SHP77 (cell line): ENCODE measurements around the gene CFAP206.
"Not testable (repeated sequence)": the region's sequence is repeated elsewhere in the genome, so short reads cannot be mapped to it uniquely, and the experiment has no call there.

Experiments used
- DNase-seq, 2 experiments: peaks; one replicate each; lab custom pipeline; 2025; lab: John Stamatoyannopoulos, UW

Gene CFAP206

DNA sequence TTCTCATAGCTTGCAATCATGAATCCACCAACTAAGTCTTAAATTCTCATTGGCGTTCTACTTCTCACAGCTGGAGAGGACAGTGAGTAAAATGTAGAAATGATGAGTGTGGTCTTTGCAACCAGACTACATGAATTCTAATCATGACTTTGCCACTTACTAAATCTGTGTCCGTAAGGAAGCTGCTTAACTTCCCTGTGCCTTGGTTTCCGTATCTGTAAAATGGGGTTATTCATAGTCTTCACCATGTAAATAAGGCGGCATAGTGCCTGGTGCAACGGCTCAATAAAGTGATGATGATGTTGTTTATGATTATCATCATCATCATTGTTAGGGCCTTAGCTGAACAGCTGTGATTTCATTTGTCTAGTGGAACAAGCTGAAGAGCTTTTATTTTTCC lies 12.6 kb downstream of the CFAP206 start:
- no peak for DNase-seq

DNA sequence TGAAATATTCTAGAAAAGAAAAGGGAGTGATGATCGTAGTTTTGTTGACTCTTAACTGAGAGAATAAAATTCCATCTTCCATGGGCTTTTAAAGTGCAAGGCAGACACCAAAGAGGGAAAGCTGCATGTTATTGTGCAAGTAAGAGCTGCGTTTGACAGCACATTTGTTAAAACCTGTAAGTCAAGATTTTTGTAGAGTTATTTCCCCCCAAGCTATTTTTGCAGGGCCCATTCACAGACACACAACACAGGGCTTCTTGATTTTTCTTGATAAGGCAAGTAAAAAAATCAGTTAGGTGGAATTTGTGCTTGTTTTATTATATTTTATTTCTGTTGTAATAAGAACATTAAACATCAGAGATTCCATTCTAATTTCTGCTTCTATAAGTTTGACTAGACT lies 13.8 kb downstream of the CFAP206 start:
- DNase-seq: no peak

DNA sequence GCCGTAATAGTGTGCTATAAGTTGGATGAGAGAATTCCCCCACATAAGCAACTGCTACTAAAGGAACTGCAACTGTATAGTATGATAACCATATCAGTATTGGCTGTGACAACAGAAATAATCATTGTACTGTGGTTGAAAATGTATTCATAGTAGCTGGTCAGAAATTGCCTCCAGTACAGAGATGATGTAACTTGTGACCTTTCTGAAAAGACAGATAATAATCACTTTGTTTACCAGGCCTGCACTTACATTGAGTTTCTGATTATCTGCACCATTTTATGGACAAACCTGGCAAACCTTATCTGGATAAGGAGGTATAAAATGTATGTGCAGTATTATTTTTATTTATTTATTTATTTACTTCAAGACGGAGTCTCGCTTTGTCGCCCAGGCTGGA lies 19.0 kb downstream of the CFAP206 start:
- no peak for DNase-seq

DNA sequence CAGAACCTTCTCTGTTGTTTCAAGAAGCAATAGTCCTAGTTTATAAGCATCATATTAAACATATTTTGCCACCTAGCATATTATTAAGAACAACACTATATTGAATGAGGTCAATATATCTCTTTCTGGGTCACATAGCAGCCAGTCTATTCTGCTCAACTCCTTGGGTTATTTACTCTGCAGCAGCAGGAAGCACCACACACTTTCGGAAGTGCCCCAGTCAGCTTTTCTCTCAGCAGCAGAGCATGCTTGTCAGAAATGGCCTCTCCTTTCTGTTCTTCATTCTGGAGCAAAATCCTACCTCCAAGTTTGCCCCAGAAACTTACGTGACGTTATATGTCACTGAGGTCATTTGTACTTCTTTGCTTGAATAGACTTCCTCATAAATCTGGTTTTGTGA lies 22.7 kb downstream of the CFAP206 start:
- no peak for DNase-seq

DNA sequence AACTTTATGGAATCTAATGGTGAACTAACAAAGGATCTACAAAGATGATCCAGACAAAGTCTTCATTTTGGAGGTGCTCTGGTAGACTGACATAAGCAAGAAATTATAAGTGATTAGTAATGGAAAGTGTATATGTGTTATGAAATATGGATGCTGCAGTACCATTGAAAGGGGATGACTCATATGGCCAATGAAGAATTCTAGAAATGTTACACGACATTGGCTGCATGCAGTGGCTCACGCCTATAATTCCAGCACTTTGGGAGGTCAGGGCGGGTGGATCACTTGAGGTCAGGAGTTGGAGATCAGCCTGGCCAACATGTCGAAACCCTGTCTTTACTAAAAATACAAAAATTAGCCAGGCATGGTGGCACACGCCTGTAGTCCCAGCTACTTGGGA lies 23.5 kb downstream of the CFAP206 start:
- DNase-seq: no peak

DNA sequence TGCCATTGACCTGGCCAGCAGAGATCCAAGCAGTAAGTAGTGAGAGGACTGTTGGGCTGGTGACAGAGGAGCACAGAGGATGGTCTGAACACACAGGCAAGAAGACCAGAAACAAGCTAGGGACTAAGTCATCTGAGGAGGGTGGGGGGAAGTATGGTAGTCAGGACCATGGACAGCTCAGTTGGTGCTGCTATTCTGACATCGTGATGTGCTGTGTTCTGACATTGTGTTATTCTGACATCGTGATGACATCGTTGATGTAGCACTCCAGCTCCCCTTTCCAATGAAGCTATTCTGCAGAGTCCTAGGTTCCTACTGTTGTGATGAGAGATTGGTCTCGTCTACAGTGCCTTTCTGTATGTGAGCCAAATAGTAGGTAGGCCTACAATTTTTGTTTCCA lies 28.7 kb downstream of the CFAP206 start:
- DNase-seq: no peak

DNA sequence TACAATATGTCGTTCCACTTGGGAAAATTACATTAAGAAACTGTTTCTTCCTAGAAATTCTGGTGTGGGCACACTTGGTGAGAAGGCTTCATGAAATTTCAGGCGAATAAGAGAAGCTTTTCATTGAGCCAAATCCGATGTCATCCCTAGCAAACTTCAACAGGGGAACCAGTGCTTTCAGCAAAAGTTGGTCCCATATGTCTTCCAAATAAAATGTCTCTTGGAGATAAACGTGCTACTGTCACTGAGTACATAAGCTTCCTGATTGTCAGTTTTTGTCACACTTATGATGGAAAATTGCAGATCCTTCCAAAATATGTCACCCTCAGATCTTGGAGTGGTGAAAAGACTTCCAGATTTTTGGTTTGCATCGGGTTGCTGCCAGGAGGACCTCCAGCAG lies 33.9 kb downstream of the CFAP206 start:
- DNase-seq: no peak

DNA sequence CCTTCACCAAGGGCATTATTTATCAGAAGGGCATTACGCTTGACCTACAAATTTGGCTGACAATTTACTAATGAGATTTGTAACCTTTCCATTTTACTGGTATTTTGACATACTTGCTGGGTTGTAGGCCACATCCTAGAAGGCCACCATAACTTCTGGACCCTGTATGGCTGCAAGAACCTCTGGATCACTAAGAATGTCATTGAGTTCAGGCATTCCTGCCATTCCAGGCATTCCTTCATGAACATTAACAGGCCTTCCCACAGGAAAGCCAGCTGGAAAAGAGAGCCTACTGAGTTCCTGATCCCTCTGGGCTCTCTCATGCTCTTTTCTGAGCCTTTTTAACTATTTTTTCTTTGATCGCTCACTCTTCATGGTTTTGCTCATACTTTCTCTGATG lies 36.6 kb downstream of the CFAP206 start:
- no peak for DNase-seq

DNA sequence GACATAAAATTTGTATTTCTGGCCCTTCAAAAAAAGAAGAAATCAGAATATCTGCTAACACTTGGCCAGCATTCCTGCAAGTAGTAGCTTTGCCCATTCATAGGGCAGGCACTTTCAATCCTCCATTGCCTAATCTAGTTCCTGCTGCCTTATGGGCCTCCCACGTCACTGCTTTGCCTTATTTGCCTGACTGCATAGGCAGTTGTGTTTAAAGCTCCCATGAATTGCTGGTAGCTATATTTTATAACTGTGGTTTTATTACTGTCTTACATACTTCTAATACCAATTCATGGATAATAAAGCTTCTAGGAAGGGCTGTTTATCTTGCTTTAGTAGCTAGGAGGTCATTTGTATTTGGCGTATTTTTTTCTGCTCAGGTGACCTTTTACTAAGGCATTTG lies 57.3 kb downstream of the CFAP206 start:
- DNase-seq: no peak

DNA sequence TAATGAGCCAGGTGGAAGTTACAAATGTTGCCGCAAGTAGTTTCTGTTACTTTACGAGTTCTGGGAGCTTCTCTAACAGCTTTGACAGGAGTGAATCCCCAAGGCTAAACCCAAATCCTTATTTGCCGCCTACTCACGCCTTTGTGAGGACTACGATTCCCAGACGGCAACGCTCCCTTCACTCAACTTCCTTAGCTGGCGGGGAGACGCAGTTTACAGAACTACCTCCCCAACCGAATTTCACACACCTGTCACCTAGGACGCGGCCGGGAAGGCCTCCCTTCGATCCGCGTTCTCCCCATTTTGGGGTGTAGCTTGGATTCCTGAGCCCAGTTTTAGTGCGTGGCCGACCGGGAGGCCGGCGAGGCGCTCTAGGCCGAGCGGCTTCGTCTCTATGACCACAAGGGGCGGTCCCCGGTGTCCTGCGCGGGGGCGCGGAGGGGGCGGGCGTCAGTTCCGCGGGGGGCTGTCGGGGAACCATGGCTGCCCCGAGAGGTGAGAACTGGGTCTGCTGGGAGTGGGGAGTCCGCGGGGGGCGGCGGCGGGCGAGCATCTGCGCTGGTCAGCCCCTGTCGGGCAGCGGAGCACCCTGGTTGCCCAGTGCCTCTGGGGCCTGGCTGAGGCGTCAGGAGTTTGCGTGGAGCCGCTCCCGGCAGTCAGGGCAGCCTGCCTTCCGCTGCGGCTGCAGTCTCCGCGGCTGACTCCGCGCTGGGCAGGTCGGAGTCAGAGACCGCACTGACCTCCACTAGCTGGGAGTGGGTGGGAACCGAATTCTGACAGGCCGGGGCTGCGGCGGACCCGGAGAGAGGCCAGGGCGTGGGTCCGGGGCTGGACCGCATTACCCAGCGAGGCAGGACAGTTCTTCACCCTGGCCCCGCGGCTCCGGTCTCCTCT lies 65.0 kb downstream of the CFAP206 start, which contains the start of gene SLC35A1:
Gene SLC35A1, plus strand, starts transcription at position 450 of the 894 bp plus-strand sequence. Its CDS starts 30 bp downstream, at position 480.
- DNase-seq: peak; percentile 67 to 70

DNA sequence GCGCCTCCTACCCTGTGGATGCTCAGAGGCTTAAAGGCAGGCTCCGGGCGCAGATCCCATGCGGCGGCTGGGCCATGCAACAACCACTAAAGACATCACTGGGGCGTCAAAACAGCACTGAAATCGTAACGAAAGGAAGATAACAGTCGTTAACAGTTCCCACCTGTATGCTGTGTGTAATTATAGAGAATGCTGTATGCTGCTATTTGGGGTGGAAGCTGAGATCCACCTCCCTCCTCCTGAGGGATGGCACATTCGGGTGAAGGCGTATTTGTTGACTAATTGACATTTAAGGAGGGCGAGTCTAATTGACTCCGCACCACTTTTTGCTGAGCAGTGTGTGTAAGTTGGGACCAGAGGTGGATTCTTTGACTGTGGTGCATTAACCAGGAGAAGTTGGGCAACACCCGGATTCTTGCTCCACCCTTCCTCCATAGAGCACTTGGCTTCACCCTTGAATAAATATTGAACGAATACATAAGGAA lies 65.7 kb downstream of the CFAP206 start:
- peak in 1 of 2 experiments; percentile 9 for DNase-seq

DNA sequence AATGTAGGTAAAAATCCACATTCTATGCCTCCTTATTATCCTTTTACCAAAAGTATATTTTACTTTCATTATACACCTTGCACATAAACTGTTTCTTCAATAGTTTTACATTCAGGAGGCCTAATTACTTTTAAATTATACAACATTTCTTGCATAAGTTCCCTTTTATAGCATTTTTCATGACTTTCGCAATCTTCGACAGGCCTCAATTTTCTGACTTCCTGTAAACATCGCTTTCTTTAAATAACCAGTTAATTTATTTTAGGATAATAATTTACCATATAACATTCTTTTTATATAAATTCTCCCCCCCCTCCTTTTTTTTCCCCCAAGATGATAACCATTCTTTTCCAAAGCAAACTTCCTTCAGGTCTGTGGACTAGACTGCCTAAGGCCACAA lies 74.2 kb downstream of the CFAP206 start:
- no peak for DNase-seq

DNA sequence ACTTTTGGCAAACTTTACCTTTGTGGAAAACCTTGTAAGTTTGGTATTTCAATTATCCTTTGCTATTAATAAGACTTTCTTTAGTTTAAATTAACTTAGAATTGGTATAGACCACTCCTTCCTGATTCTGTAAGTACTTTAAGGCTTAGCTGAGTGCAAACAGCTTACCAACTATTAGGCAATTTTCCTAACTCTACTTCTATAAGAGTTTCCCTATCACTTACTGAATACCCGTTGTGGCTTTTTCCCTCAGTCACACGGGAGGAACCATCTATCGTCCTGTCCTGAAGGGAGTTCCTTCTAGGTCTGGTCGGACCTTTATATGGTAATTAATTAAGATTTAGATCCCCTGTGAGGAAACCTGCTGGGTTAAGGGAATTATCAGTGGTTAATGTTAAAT lies 74.6 kb downstream of the CFAP206 start:
- no peak for DNase-seq

DNA sequence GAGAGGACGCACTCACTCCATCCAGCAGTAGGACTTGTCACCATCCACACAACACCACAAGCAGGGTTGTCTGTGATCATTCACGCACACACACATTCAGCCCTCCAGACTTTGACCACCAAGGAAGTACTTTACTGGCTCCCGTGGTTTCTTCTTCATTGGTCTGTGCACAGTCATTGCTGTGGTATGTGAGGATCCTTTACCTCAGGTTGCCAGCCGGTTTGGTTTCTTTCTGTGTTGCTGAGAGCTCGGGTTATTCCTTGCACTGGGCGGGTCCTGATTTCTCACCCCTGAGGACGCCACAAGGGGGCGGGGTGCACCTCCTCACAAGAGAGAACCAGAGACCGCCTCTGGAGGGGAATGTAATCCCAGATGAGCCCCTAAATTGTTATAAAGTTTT lies 76.2 kb downstream of the CFAP206 start:
- no peak for DNase-seq

DNA sequence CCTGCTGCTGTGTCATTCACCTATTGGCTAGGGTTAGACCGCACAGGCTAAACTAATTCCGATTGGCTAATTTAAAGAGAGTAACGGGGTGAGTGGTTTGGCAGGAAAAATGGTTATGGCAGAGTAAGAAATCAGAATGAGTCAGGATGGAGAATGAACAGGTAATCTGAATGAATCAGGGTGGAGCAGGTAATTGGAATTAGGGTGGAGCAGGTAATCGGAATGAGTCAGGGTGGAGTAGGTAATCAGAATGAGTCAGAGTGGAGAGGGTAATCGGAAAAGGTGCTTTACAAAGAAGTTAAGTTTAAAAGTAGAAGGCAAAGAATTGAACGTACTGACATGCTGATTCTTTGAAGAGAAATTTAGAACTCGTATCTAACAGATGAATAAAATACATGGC lies 76.7 kb downstream of the CFAP206 start:
- no peak for DNase-seq

DNA sequence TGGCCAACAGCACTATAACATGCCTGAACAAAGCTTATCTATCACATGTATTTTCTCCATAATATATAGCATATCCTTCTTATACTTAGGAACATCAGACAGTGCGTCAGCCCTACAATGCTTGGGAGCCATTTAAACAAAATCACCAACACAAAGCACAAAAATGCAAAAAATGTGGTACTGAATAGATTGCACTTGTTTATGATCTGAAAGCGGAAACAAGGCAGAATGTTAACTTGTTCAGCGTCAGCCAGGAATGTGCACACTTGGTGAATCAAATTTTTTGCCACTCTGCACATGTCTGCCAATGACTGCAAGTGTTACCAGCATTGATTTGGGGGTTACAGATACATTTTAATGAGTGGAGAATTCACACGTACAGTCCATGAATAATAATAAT lies 79.8 kb downstream of the CFAP206 start:
- no peak for DNase-seq

DNA sequence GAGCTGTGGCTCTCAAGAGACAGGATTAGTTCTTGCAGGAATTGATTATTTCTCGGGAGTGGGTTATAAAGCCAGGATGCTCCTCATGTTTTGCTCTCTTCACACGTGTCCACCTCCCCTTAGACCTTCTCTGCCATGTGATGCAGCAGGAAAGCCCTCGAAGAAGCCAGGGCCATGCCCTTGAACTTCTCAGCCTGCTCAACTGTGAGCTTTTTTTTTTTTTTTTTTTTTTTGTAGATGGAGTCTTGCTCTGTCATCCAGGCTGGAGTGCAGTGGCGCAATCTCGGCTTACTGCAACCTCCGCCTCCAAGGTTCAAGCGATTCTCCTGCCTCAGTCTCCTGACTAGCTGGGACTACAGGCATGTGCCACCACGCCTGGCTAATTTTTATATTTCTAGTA lies 81.6 kb downstream of the CFAP206 start:
- DNase-seq: not testable (repeated sequence)

DNA sequence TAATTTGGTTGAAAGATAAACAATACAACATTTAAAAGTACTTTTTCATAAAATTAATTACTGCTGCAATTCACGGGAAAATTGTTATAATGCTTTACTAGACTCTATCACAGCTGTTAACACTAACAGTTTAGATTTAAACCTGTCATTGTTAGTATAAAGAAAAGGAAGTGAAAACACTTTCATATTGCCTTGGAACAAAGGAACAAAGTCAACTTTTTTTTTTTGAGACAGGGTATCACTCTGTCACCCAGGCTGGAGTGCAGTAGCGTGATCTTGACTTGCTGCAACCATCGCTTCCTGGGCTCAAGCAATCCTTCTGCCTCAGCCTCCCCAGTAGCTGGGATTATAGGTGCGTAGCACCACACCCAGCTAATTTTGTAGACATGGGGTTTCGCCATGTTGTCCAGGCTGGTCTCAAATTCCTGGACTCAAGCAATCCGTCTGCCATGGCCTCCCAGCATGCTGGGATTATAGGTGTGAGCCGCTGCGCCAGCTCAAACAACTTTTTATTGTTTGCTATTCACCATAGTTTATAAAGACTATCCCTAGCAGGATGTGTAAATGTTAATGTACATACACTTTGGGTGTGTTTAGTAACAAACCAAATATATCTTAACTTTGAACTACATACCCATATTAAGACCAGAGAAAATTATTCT lies 87.1 kb downstream of the CFAP206 start:
- DNase-seq: no peak

DNA sequence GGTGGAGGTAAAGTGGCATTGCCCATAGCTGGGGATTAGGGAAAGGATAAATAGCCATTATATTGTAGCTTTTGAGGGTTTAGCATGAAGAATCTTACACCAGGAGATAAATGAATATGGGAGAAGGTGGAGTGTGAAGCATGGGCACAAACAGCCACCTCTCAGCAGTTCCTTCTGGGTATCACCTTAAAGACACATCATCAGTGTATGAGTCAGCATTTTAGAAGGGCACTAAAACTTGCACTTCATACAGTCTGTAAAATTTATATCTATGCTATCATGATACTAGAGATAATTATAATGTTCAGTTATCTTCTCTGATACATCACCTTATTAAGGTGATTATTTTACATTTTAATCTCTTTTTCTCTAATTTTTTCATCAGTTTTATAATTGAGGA lies 90.3 kb downstream of the CFAP206 start:
- no peak for DNase-seq

DNA sequence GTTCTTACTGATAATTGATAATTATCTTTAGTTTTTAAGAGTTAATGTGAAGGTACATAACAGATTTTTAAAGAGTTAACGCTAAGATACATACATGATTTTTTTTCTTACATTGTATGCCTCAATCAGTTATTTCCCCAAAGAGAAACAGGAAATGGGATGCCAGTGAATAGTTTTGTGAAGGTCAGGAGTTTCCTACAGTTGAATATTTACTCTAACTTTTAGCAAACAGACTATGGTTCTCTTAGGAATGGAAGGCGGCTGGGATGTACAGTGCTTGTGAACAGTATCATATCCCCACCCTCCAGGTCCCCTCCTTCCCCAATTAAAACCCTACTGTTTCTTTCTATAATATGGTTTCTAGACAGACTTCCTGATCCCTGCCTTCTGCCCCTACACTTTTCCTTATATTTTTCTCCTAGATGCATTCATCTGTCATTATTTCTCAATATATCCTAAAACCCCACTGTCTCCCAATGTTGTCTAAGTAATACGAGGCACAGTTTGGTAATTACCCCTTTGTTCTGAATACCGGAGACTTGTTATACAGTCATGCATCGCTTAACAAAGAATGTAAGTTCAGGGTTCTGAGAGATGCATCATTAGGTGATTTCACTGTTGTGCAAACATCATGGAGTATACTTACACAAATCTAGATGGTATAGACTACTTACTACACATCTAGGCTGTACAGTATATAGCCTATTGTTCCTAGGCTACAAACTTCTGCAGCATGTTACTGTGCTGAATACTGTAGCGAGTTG lies 94.2 kb downstream of the CFAP206 start:
- no peak for DNase-seq

DNA sequence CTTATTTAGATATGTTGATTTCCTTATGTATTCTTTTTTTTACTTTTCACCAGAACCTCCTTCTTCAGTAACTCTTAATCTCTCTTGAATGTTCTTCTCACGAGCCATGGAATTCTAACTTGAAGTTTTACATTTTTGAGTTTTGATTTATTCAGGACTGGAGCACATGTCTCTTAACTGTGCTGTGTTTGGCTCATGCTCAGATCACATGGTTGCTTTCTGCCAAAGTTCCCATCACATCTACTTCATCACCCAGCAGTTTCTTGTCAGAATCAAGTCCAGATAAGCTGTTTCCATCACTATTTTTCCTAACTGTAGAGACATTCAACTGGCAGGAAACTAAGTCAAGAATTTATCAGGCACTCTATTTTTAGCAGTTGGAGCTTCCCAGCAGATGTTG lies 96.7 kb downstream of the CFAP206 start:
- no peak for DNase-seq
